CD4-positive, alpha-beta T cell (primary cell): ENCODE results near the gene HS3ST3B1. TPM values are rescaled to one million over a fixed set of nuclear protein-coding genes. Genes with fewer than 3 reads are reported as not detected.

Experiments
- ATAC-seq: fragments of 200-7000 bp; cut with Tn5 transposase; one replicate; pipeline ENCODE4 v1.10.0; 2022; ENCODE audit warnings: mild to moderate bottlenecking; ENCODE audit not compliant: poor library complexity
- CTCF ChIA-PET: fragments of 350-600 bp; sonication (Branson Sonifier 250); formaldehyde crosslinking; loops from one replicate; lab custom pipeline; 2021; ENCODE audit warnings: antibody characterized with exemption, inconsistent platforms; lab: Charles Lee
- POLR2A ChIA-PET: fragments of 350-600 bp; sonication (Branson Sonifier 250); formaldehyde crosslinking; loops from one replicate; lab custom pipeline; 2021; ENCODE audit warnings: antibody characterized with exemption, inconsistent platforms; lab: Charles Lee
- DNase-seq, 14 experiments: peaks; one replicate each; pipeline ENCODE4 v3.0.0-alpha.2; 2013 to 2020; ENCODE audit warnings: mixed read lengths in 2 of 14
- H3K27ac ChIP-seq, 2 donors: one replicate each; pipeline versions ENCODE4 v1.5.1 to v1.7.0; 2013; ENCODE audit warnings: low read length in 2 of 2, low read depth in 1 of 2, mild to moderate bottlenecking in 1 of 2
- H3K27me3 ChIP-seq, 2 experiments: 1 replicate in 1 of 2; 2 replicates in 1 of 2; pipeline versions ENCODE4 v1.6.1 to v1.7.0; 2013; ENCODE audit warnings: low read length in 2 of 2, control low read depth in 1 of 2, mild to moderate bottlenecking in 1 of 2, moderate library complexity in 1 of 2; ENCODE audit not compliant: insufficient read depth in 2 of 2, control insufficient read depth in 1 of 2
- H3K36me3 ChIP-seq: one replicate; pipeline ENCODE4 v1.6.1; 2013; ENCODE audit warnings: low read length, control low read depth; ENCODE audit not compliant: insufficient read depth
- H3K4me1 ChIP-seq: one replicate; pipeline ENCODE4 v1.6.1; 2013; ENCODE audit warnings: low read length, control low read depth; ENCODE audit not compliant: insufficient read depth
- H3K4me3 ChIP-seq: one replicate; pipeline ENCODE4 v1.5.1; 2013; ENCODE audit warnings: mild to moderate bottlenecking, low read length, moderate library complexity
- H3K9me3 ChIP-seq, 2 experiments: 1 replicate in 1 of 2; 2 replicates in 1 of 2; pipeline versions ENCODE4 v1.6.1 to v1.7.0; 2013; ENCODE audit warnings: low read length in 2 of 2, mild to moderate bottlenecking in 2 of 2, control low read depth in 1 of 2, moderate library complexity in 1 of 2; ENCODE audit not compliant: control insufficient read depth in 1 of 2, insufficient read depth in 1 of 2
- H3K27ac Mint-ChIP-seq: one replicate; pipeline ENCODE4 v1.8.0; 2020; ENCODE audit warnings: mixed read lengths
- H3K27me3 Mint-ChIP-seq: one replicate; pipeline ENCODE4 v1.8.0; 2021; ENCODE audit warnings: mixed read lengths
- H3K36me3 Mint-ChIP-seq: one replicate; pipeline ENCODE4 v1.8.0; 2021; ENCODE audit warnings: low read depth, mixed read lengths
- H3K4me1 Mint-ChIP-seq: one replicate; pipeline ENCODE4 v1.8.0; 2021; ENCODE audit warnings: low read depth, mixed read lengths
- H3K4me3 Mint-ChIP-seq: one replicate; pipeline ENCODE4 v1.8.0; 2020; ENCODE audit warnings: mild to moderate bottlenecking, mixed read lengths
- H3K9me3 Mint-ChIP-seq: one replicate; pipeline ENCODE4 v1.8.0; 2020; ENCODE audit warnings: mixed read lengths
- intact Hi-C, 2 experiments: fragments of 100-400 bp; cut with DNase I in 1 of 2; cut with micrococcal nuclease in 1 of 2; formaldehyde crosslinking; loops; one replicate each; pipeline versions ENCODE4 v1.15.1 to v1.9.0; 2023 to 2025; cut with DNase I, micrococcal nuclease
- total RNA-seq, 174 experiments: library from RNA in 2 of 174; stranded (reverse) in 2 of 174; gene quantifications; one replicate each; pipeline ENCODE4 v1.2.3 and lab custom pipeline; 2021 to 2026
- TF ChIP-seq, protein P1 (sequence below): fragments of 200-600 bp; IDR thresholded peaks from one replicate; pipeline ENCODE4 v1.8.0; 2022; ENCODE audit warnings: antibody characterized with exemption, mild to moderate bottlenecking

Gene HS3ST3B1
- total RNA-seq, 2 experiments from 2014 or later = 9.3 to 11.5 TPM

DNA sequence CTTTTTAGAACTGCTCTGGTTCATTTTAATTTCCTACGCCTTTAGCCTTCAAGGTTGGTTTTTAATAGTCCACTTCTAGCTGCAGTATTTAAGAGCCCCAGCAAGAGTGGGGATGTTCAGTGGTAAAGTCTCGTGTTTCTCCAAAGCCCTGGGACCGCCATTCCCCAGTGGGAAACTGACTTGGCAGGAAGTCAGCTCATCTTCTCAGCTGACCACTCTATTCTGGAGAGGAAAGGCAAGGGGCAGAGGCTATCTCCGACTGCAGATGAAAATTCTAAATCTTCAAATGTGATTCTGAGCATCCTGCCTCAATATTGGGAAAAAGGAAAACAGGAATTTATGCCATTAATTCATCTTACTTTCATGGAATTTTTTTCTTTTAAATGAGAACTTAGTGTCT, 35.5 kb downstream of the HS3ST3B1 start:
- Mint-ChIP-seq H3K4me1 (peaks cover 93% of the 10 kb centered on the region), H3K36me3 (peaks cover 27% of the 10 kb centered on the region), H3K4me3 (no peak overlapping the region), H3K27ac (peak overlapping the region; percentile 78), H3K9me3 (no peaks in the 10 kb centered on the region), H3K27me3 (no peaks in the 10 kb centered on the region)
- Histone ChIP-seq H3K27me3 (no peaks in the 10 kb centered on the region), H3K9me3 (peaks cover 0 to 3% of the 10 kb centered on the region in 2 experiments), H3K4me1 (peaks cover 77% of the 10 kb centered on the region), H3K4me3 (no peak overlapping the region), H3K36me3 (no peaks in the 10 kb centered on the region), H3K27ac (no peak overlapping the region)
- TF ChIP-seq, protein P1, sequence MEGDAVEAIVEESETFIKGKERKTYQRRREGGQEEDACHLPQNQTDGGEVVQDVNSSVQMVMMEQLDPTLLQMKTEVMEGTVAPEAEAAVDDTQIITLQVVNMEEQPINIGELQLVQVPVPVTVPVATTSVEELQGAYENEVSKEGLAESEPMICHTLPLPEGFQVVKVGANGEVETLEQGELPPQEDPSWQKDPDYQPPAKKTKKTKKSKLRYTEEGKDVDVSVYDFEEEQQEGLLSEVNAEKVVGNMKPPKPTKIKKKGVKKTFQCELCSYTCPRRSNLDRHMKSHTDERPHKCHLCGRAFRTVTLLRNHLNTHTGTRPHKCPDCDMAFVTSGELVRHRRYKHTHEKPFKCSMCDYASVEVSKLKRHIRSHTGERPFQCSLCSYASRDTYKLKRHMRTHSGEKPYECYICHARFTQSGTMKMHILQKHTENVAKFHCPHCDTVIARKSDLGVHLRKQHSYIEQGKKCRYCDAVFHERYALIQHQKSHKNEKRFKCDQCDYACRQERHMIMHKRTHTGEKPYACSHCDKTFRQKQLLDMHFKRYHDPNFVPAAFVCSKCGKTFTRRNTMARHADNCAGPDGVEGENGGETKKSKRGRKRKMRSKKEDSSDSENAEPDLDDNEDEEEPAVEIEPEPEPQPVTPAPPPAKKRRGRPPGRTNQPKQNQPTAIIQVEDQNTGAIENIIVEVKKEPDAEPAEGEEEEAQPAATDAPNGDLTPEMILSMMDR = no peak
- POLR2A ChIA-PET = no interaction called here
- CTCF ChIA-PET = no interaction called here
- DNase-seq (no peak), ATAC-seq (no peak)
- intact Hi-C loops = no loop called here

DNA sequence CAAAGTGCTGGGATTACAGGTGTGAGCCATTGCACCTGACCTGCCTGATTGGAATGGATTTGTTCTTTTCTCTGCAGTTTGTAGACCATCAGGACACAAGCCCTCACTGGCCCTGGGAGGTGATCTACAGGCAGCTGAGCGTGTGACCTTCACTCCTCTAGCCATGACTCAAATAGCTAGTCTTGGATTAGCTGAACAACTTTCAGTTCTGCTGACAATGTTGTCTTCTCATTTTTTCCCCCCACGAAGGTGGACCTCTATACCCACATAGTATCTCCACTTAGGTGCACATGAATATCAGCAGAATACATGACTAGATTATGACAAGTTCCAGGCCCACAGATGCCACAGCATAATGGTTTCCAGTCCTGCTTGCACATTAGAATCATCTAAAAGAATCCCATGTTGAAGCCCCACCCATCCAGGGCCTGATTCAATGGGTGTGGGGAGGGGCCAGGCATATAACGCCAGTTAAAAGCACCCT, 36.8 kb downstream of the HS3ST3B1 start:
- ChIA-PET POLR2A (no interaction called here), CTCF (no interaction called here)
- H3K4me3 Mint-ChIP-seq = no peak overlapping the region
- H3K36me3 Mint-ChIP-seq = peaks cover 27% of the 10 kb centered on the region
- no peaks in the 10 kb centered on the region for H3K27me3 Mint-ChIP-seq
- H3K4me1 Mint-ChIP-seq = peaks cover 86% of the 10 kb centered on the region
- intact Hi-C loops = no loop called here
- peaks cover 66% of the 10 kb centered on the region for H3K4me1 ChIP-seq
- peak overlapping the region; percentile 78 for H3K27ac Mint-ChIP-seq
- H3K27ac ChIP-seq = no peak overlapping the region
- H3K36me3 ChIP-seq = no peaks in the 10 kb centered on the region
- H3K4me3 ChIP-seq = no peak overlapping the region
- H3K9me3 Mint-ChIP-seq = no peaks in the 10 kb centered on the region
- TF ChIP-seq, protein P1 = no peak
- ATAC-seq = no peak
- H3K27me3 ChIP-seq = no peaks in the 10 kb centered on the region
- peaks cover 0 to 3% of the 10 kb centered on the region in 2 experiments for H3K9me3 ChIP-seq
- DNase-seq = no peak

DNA sequence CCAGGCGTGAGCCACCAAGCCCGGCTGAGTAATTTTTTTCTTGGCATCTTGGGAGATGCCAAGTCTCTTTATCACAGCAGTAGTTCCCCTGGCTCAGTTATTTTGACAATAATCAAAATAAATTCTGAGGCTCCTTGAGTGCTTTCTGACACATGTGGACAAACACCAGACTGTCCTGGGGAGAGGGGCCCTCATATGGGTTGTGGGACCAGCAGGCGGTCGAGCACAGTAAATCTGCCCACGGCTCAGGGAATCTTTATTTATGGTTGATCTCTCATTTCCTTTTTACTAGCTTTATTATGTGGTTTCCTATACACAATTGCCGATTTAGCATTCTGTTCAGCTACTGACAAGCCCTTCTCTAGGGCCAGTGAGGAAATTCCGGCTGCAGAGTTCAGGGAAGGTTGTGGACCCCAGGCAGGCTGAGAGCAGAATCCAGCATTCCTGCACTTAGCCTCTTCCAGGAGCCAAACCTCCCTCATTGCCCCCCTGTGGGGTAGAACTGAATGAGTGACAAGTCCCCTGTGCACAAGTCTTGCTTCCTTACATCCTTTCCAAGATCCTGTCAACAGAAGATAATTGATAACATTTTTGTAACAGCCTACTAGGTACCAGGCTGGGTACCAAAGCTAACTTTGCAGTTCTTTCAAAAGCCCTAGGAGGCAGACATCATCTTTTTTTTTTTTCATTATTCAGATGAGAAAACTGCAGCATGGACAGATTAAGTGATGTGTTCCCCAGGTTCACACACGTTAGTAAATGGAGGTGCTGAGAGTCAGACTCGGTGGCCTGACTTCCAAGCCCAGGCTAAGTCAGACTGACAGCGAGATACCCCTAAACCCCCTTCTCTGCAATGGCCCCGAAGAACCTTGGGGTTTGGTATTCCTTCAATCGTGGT, 40.2 kb downstream of the HS3ST3B1 start:
- ATAC-seq = no peak
- Histone ChIP-seq H3K9me3 (no peaks in the 10 kb centered on the region), H3K4me1 (peaks cover 43% of the 10 kb centered on the region), H3K36me3 (peaks cover 11% of the 10 kb centered on the region), H3K27me3 (no peaks in the 10 kb centered on the region), H3K4me3 (no peak overlapping the region), H3K27ac (peak overlapping the region in 1 of 2 donors; percentile 32)
- H3K27ac Mint-ChIP-seq = peak overlapping the region; percentile 78
- intact Hi-C loops = no loop called here
- no peaks in the 10 kb centered on the region for H3K9me3 Mint-ChIP-seq
- peak overlapping the region; percentile 7 for H3K4me3 Mint-ChIP-seq
- no peak for DNase-seq
- ChIA-PET CTCF (no interaction called here), POLR2A (interaction anchor here (0.6 kb wide), 1 partner anchor 9 kb away, joined by 6 read pairs; no protein-coding TSS in a partner anchor)
- TF ChIP-seq, protein P1 = no peak
- no peaks in the 10 kb centered on the region for H3K27me3 Mint-ChIP-seq
- H3K4me1 Mint-ChIP-seq = peaks cover 57% of the 10 kb centered on the region
- H3K36me3 Mint-ChIP-seq = peaks cover 54% of the 10 kb centered on the region
